ENCODE data around the gene RGS7. TPM values are rescaled to one million over a fixed set of nuclear protein-coding genes. Genes with fewer than 3 reads are reported as not detected.

The RGS7 gene
- total RNA-seq, 4 donors from 2014 or later, result 1.9 TPM; not detected in 3

DNA sequence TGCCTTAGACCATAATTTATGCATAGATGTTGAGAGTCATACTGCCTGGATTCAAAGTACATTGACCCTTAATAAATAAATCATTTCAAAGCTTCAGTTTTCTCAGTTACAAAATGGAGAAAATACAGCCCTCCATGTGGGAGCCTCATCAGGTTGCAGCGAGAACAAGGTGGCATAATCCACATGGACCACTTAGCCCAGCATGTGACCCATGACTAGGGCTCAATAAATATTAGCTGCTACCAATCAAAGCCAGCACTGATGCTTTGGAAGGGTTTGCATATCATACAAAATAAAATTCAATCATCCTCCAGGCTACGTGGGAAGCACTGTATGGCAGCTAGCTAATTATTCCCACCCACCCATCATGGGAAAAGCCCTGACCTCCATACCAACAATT lies 33.5 kb upstream of the RGS7 start:
- H3K9me3 ChIP-seq, result no peaks in the 10 kb centered on the region
- TF ChIP-seq, protein P1, sequence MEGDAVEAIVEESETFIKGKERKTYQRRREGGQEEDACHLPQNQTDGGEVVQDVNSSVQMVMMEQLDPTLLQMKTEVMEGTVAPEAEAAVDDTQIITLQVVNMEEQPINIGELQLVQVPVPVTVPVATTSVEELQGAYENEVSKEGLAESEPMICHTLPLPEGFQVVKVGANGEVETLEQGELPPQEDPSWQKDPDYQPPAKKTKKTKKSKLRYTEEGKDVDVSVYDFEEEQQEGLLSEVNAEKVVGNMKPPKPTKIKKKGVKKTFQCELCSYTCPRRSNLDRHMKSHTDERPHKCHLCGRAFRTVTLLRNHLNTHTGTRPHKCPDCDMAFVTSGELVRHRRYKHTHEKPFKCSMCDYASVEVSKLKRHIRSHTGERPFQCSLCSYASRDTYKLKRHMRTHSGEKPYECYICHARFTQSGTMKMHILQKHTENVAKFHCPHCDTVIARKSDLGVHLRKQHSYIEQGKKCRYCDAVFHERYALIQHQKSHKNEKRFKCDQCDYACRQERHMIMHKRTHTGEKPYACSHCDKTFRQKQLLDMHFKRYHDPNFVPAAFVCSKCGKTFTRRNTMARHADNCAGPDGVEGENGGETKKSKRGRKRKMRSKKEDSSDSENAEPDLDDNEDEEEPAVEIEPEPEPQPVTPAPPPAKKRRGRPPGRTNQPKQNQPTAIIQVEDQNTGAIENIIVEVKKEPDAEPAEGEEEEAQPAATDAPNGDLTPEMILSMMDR (IDR thresholded peaks at IDR 0.05), result no peak
- TF ChIP-seq POLR2A (IDR thresholded peaks at IDR 0.05), result no peak

DNA sequence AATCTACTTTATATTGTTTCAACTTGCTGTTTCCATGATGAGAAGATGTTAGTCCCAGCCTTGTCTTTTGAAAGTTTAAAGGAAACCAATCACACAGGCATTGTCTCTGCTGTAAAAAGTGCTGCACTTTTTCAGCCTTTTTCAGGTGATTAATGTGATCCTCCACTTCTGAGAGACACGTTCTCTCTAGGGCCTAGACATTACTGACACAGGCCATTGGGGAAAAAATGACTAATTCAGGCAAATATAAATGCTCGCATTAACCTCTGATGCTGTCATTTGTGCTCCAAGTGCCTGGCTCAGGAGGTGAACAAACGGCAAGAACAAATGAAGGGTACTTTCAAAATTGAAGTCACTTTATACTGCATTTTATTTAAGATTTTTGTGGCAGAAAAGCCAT lies 32.4 kb upstream of the RGS7 start:
- TF ChIP-seq POLR2A (IDR thresholded peaks at IDR 0.05), result no peak
- TF ChIP-seq, protein P1 (IDR thresholded peaks at IDR 0.05), result no peak
- no peak for DNase-seq
- Histone ChIP-seq H3K4me3 (no peak overlapping the region), H3K4me1 (no peaks in the 10 kb centered on the region), H3K27ac (no peak overlapping the region), H3K36me3 (no peaks in the 10 kb centered on the region), H3K9me3 (no peaks in the 10 kb centered on the region), H3K27me3 (no peaks in the 10 kb centered on the region)

More for the DNA sequence above, 33.5 kb upstream of the RGS7 start:
- Histone ChIP-seq H3K36me3 (no peaks in the 10 kb centered on the region), H3K4me3 (no peak overlapping the region), H3K27ac (no peak overlapping the region), H3K27me3 (no peaks in the 10 kb centered on the region), H3K4me1 (no peaks in the 10 kb centered on the region)
- no peak for DNase-seq

GRCh38 chr1:241387216-241387615 lies 30.2 kb upstream of the RGS7 start:
- Histone ChIP-seq H3K9me3 (no peaks in the 10 kb centered on the region), H3K27ac (no peak overlapping the region), H3K4me3 (no peak overlapping the region), H3K27me3 (no peaks in the 10 kb centered on the region), H3K36me3 (no peaks in the 10 kb centered on the region), H3K4me1 (no peaks in the 10 kb centered on the region)
- TF ChIP-seq, protein P1 (IDR thresholded peaks at IDR 0.05), result no peak
- TF ChIP-seq POLR2A (IDR thresholded peaks at IDR 0.05), result no peak
- DNase-seq, result no peak

GRCh38 chr1:241376701-241377100 lies 19.7 kb upstream of the RGS7 start:
- Histone ChIP-seq H3K27ac (no peak overlapping the region), H3K36me3 (no peaks in the 10 kb centered on the region), H3K27me3 (no peaks in the 10 kb centered on the region), H3K4me3 (no peak overlapping the region), H3K4me1 (no peaks in the 10 kb centered on the region), H3K9me3 (no peaks in the 10 kb centered on the region)
- TF ChIP-seq, protein P1 (IDR thresholded peaks at IDR 0.05), result no peak
- no peak for TF ChIP-seq POLR2A (IDR thresholded peaks at IDR 0.05)
- DNase-seq, result no peak

DNA sequence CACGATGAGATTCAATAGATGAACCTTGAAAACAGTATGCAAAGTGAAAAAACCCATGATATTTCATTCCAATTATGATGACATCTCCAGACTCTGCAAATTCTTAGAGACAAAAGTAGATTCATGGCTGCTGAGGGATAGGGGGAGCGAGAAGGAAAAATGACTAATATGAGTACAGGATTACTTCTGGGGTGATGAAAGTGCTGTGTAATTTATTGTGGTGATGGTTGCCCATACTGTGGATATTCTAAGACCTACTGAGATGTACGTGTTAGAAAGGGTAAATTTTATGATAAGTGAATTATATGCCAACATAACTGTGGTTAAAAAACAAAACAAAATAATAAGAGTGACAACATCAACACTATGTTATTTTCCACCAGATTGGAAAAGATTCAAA lies 18.9 kb upstream of the RGS7 start:
- Histone ChIP-seq H3K9me3 (no peaks in the 10 kb centered on the region), H3K4me3 (no peak overlapping the region), H3K4me1 (no peaks in the 10 kb centered on the region), H3K27ac (no peak overlapping the region), H3K36me3 (no peaks in the 10 kb centered on the region), H3K27me3 (no peaks in the 10 kb centered on the region)
- TF ChIP-seq POLR2A (IDR thresholded peaks at IDR 0.05), result no peak
- TF ChIP-seq, protein P1 (IDR thresholded peaks at IDR 0.05), result no peak
- DNase-seq, result no peak

- Histone ChIP-seq H3K27ac (no peak overlapping the region), H3K4me3 (no peak overlapping the region), H3K36me3 (no peaks in the 10 kb centered on the region), H3K9me3 (no peaks in the 10 kb centered on the region), H3K4me1 (no peaks in the 10 kb centered on the region), H3K27me3 (no peaks in the 10 kb centered on the region)
- DNase-seq, result no peak
- TF ChIP-seq POLR2A (IDR thresholded peaks at IDR 0.05), result no peak
- TF ChIP-seq, protein P1 (IDR thresholded peaks at IDR 0.05), result no peak
Observed at GRCh38 chr1:241366196-241366595, 9.2 kb upstream of the RGS7 start.

Measured in Peyer's patch (tissue), 4 donors.